Mucosa of gallbladder (tissue), 1 donor: ENCODE measurements around the gene ZFR. TPM values are rescaled to one million over a fixed set of nuclear protein-coding genes. Genes with fewer than 3 reads are reported as not detected.
"Not testable (repeated sequence)": the region's sequence is repeated elsewhere in the genome, so short reads cannot be mapped to it uniquely, and the experiment has no call there.

Experiments
- DNase-seq: peaks from one replicate; pipeline ENCODE4 v3.0.0-alpha.2; 2020; ENCODE audit warnings: low spot score
- total RNA-seq: library from RNA; stranded (reverse); gene quantifications from one replicate; pipeline ENCODE4 v1.2.1, GENCODE V29; 2021
- donor health status: DM: no; HTN: no; CAD: no.

The ZFR gene
- total RNA-seq, 1 donor from 2014 or later, result 58.2 TPM

GRCh38 chr5:32321787-32322186, 122.8 kb downstream of the ZFR start:
- DNase-seq, result not testable (repeated sequence)

DNA sequence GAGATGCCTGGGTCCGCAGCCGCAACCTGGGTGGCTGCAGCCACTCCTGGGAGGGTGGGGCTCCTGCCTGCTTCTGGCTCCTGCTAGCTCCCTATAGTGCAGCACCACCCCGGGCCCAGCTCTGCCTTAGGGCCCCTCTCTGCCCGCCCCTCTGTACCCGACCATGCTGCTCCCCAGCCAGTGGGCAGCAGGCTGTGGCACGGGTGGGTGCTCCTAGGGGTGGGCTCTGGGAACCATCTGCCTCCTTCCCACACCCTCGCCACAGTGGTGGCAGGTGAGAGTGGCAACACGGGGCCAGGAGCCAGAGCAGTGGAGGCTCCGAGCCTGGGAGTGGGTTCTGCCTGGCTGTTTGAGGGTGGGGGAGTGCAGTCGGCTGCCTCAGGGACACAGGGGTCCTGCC, 124.0 kb downstream of the ZFR start:
- DNase-seq, result no peak

GRCh38 chr5:32319926-32320543, 124.5 kb downstream of the ZFR start:
- no peak for DNase-seq

DNA sequence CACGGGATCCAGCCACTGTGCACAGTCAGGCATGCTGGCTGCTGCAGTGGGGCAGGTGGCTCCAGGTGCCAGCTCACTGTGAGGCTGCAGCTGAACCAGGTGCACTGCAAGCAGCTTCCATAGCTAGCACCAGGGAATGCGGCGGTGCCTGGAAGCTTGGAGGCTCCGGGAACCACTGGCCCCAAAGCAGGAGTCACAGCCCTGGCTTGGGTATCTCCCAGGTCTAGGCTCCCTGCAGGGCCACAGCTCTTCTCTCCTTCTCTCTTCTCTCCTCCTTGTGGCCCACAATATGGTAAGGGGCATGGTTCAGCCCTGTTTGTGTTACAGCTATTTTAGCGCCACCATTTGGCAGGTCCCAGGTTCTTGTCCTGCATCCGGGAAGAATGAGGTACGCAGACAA, 125.1 kb downstream of the ZFR start:
- no peak for DNase-seq

DNA sequence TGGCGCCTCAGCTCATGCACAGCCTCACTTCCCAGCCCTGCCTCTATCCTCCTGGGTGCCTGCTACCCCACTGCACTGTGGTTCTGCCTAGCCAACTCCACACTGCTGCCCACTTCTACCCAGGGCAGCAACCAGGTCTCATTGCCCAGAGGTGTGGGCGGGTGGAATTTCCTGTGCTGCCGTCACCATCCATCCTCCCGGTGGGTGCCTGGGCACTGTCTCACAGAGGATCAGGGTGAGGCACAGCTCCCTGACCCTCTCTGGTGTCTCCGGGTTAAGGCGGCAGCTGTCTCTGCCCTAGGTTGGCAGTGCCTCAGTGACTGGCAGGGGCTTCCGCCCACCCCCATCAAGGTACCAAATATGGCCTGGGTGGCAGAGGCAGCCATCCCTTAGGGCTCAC, 127.5 kb downstream of the ZFR start:
- no peak for DNase-seq

DNA sequence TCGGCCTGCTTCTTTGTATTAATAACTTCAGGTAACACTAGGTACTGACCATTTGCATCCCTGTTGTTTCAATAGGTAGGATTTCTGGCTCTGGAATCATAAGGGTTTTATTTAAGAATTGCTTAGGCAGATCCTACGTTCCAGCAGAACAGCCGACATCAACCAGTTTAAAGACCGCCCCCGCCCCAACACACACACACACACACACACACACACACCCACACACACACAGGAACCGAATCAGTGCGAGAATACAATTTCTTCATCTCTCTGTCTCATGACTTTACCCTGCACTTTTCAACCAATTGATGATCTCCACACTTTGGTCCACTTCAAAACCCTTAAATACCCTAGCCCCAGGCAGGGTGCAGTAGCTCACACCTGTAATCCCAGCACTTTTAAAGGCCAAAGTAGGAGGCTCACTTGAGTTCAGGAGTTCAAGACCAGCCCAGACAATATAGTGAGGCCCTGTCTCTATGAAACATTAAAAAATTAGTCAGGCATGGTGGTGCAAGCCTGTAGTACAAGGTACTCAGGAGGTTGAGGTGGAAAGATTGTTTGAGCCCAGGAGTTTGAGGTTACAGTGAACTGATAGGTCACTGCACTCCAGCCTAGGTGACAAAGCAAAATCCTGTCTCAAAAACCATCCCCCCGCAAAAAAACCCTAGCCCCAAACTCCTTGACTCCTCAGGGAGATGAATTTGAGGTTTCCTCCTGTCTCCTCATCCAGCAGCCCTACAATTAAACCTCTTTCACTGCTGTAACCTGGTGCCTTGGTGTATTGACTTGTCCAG, 129.1 kb downstream of the ZFR start:
- DNase-seq, result no peak

DNA sequence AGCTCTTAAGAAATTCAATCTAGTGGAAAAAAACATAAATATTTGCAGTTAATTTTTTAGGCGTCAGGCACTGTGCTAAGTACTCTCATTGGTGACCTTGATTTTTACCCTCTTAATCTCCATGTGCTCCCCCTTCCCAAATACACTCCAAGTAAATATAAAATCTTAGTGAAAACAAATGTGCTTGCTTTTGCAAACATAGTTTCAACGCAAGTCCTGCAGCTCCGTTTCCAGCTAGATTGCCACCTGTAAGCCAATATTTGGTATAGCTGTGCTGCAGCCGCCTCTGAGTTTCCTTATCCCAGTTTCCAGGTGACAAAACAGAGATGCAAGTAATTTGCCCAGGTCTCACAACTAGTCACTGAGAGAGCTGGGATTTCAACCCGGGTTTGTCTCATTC, 129.9 kb downstream of the ZFR start:
- no peak for DNase-seq

- not testable (repeated sequence) for DNase-seq
Observed at GRCh38 chr5:32314152-32314488, 130.4 kb downstream of the ZFR start.

DNA sequence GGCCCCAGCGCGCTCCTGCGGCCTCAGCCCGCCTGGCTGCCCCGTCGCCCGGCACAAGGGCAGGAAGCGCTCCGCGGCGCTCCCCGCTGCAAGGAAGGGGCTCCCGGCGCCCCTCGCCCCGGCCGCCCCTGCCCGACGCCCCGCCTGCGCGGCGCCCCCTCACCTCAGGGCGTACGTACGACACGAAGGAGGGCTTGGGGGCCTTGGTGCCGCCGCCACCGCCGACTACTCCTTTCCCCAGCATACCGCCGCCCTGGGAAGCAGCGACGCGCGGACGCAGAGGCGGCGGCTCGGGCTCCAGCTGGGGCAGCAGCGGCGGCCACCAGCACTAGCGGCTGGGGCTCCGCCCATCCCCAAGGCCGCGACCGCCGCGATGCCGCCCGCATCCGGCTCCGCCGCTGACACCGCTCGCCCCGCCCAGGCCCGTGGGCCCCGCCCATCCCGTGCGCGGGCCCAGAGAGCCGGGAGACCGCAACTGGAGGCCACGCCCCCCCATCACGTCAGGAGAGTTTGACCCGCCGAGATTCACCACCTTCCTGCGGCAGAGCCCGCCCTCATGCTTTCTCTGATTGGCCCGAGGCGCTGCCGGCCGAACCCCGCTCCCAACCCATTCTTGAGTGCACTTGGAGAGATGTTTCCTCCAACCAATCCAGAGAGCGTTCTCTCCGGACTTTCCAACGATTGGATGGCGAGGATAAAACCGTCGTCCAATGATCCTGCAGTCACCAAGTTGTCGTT, 131.8 kb downstream of the ZFR start, which contains the start of gene MTMR12:
MTMR12 (minus strand) TSS at position 345 of the 738 bp plus-strand sequence; CDS start at position 244, 101 bp downstream.
- DNase-seq, result peak; percentile 100

DNA sequence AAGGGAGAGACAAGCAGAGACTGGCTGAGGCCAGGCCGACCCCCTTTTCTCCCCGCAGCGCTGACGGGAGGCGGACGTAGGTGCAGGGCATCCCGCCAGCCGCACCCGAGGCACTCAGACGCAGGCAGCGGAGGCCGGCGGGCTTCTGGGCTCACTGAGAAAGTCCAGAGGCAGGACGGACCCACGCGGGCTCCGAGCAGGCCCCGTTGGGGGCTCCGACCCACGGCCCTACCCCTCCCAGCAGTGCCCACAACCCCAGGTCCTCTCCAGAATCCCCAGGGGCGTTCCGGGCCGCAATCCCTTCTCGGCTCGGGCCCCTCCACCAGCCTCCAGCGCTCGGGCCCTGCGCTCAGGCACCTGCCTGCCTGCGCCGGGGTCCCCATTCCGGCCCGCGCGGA, 132.3 kb downstream of the ZFR start:
- DNase-seq, result peak; percentile 69

GRCh38 chr5:32311404-32312196, 132.9 kb downstream of the ZFR start:
- no peak for DNase-seq

DNA sequence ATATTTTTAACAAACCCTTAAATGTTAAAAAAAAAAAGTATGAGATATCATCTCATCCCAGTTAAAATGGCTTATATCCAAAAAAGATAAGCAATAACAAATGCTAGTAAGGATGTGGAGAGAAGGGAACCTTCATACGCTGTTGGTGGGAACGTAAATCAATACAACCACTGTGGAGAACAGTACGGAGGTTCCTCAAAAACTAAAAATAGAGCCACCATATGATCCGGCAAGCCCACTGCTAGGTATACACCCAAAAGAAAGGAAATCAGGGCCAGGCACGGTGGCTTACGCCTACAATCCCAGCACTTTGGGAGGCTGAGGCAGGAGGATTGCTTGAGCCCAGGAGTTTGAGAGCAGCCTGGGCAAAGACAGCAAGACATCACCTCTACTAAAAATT, 134.8 kb downstream of the ZFR start:
- no peak for DNase-seq

- DNase-seq, result no peak
Observed at GRCh38 chr5:32308946-32309345, 135.6 kb downstream of the ZFR start.

DNA sequence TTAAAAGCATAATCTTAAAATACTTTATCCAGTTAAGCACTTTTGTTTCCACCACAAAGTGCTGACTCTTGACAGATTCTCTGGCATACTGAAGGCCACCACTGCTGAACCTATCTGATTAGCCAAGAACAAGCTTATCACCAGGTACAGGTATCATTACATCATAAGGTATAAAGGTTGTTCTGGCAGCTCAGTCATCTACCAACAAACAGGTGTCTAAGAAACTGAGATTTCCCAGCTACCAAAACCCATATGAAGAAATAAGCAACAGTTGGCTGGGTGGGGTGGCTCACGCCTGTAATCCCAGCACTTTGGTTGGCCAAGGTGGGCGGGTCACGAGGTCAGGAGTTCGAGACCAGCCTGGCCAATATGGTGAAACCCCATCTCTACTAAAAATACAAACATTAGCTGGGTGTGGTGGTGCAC, 136.8 kb downstream of the ZFR start:
- DNase-seq, result no peak

GRCh38 chr5:32304622-32305021, 139.9 kb downstream of the ZFR start:
- DNase-seq, result no peak

Other genes with a start within 250 kb of the ZFR start
- 40.8 TPM for gene MTMR12, start 131.8 kb downstream of the ZFR start, total RNA-seq
- gene SUB1, start 140.8 kb upstream of the ZFR start, total RNA-seq, result 152 TPM